A204.1 (cell line): Measurements from ENCODE around the gene RBCK1.
"Not testable (repeated sequence)": the region's sequence is repeated elsewhere in the genome, so short reads cannot be mapped to it uniquely, and the experiment has no call there.

Experiments
- FAIRE-seq: peaks from 2 replicates; lab custom pipeline; 2012; peaks lifted over from hg19 to GRCh38; lab: Jason Lieb, UNC

RBCK1 gene

GRCh38 chr20:407953-408842, at the start of gene RBCK1:
TSS of gene RBCK1 (plus strand) at chr20:408299. CDS start at chr20:408758, 459 bp downstream.
- no peak for FAIRE-seq

- no peak for FAIRE-seq
Measured at GRCh38 chr20:358891-359555, 49.1 kb upstream of the RBCK1 start.

- FAIRE-seq = no peak
Measured at GRCh38 chr20:361561-361960, 46.5 kb upstream of the RBCK1 start.

GRCh38 chr20:362271-363254, 45.5 kb upstream of the RBCK1 start:
- no peak for FAIRE-seq

- FAIRE-seq = no peak
Measured at GRCh38 chr20:363319-364078, 44.6 kb upstream of the RBCK1 start.

- no peak for FAIRE-seq
Measured at GRCh38 chr20:364905-365794, 42.9 kb upstream of the RBCK1 start.

- no peak for FAIRE-seq
Measured at GRCh38 chr20:366041-366718, 41.9 kb upstream of the RBCK1 start.

- no peak for FAIRE-seq
Measured at GRCh38 chr20:366719-367485, 41.2 kb upstream of the RBCK1 start.

GRCh38 chr20:367486-367887, 40.6 kb upstream of the RBCK1 start:
- no peak for FAIRE-seq

GRCh38 chr20:368915-369314, 39.2 kb upstream of the RBCK1 start:
- FAIRE-seq = no peak

GRCh38 chr20:370151-370600, 37.9 kb upstream of the RBCK1 start:
- no peak for FAIRE-seq

GRCh38 chr20:370977-371754, 36.9 kb upstream of the RBCK1 start:
- no peak for FAIRE-seq

- FAIRE-seq = no peak
Measured at GRCh38 chr20:371755-372542, 36.1 kb upstream of the RBCK1 start.

- FAIRE-seq = not testable (repeated sequence)
Measured at GRCh38 chr20:372543-373082, 35.5 kb upstream of the RBCK1 start.

- FAIRE-seq = no peak
Measured at GRCh38 chr20:373171-373890, 34.8 kb upstream of the RBCK1 start.

GRCh38 chr20:375265-375889, 32.7 kb upstream of the RBCK1 start:
- FAIRE-seq = no peak
